Urinary bladder (tissue), 4 donors: Measurements from ENCODE around the gene CGN. TPM values are rescaled to one million over a fixed set of nuclear protein-coding genes. Genes with fewer than 3 reads are reported as not detected.
A peak's percentile ranks its signal among the peaks of the same experiment; 100 is the strongest.
"Not testable (repeated sequence)": the region's sequence is repeated elsewhere in the genome, so short reads cannot be mapped to it uniquely, and the experiment has no call there.

Experiments
- DNase-seq: peaks from one replicate; pipeline ENCODE4 v3.0.0-alpha.2; 2015; ENCODE audit errors: extremely low spot score
- H3K27ac ChIP-seq: one replicate; pipeline ENCODE4 v1.5.1; 2013; ENCODE audit warnings: low read depth, mild to moderate bottlenecking, moderate library complexity
- H3K36me3 ChIP-seq: one replicate; pipeline ENCODE4 v1.6.1; 2013; ENCODE audit warnings: mild to moderate bottlenecking, moderate library complexity; ENCODE audit not compliant: insufficient read depth
- H3K4me1 ChIP-seq: one replicate; pipeline ENCODE4 v1.6.1; 2013; ENCODE audit warnings: mild to moderate bottlenecking, moderate library complexity; ENCODE audit not compliant: insufficient read depth
- H3K4me3 ChIP-seq: one replicate; pipeline ENCODE4 v1.5.1; 2013; ENCODE audit warnings: low read depth, low read length
- WGBS: extraction: QIAGEN DNeasy Blood & Tissue Kit; methylation state at CpG from one replicate; pipeline ENCODE4 v1.1.7; 2013; 5-methylcytosine and 5-hydroxymethylcytosine counted together
- polyA plus RNA-seq: library from polyadenylated mRNA; stranded (reverse); fragments of 200-250 nt; gene quantifications from one replicate; pipeline ENCODE4 v1.2.3, GENCODE V29; 2013
- total RNA-seq: library from RNA; depleted of rRNA; stranded (reverse); fragments of >200 nt; gene quantifications from one replicate; pipeline ENCODE4 v1.2.3, GENCODE V29; 2014
- donor health status: healthy with polysubstance abuse.
- donor health status: healthy.

CGN gene
- total and polyA plus RNA-seq, 2 donors, result 5.5 to 5.9 TPM

DNA sequence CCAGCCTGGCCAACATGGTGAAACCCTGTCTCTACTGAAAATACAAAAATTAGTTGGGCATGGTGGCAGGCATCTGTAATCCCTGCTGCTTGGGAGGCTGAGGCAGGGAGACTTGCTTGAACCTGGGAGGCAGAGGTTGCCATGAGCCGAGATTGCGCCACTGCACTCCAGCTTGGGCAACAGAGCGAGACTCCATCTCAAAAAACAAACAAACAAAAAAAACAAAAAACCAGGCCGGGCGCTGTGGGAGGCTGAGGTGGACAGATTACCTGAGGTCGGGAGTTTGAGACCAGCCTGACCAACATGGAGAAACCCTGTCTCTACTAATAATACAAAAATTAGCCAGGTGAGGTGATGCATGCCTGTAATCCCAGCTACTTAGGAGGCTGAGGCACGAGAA, 11.2 kb downstream of the CGN start:
- not testable (repeated sequence) for H3K4me1 ChIP-seq, H3K4me3 ChIP-seq, H3K36me3 ChIP-seq, DNase-seq, H3K27ac ChIP-seq
- WGBS, result 93% methylated on average over 7 of the region's 7 CpGs

DNA sequence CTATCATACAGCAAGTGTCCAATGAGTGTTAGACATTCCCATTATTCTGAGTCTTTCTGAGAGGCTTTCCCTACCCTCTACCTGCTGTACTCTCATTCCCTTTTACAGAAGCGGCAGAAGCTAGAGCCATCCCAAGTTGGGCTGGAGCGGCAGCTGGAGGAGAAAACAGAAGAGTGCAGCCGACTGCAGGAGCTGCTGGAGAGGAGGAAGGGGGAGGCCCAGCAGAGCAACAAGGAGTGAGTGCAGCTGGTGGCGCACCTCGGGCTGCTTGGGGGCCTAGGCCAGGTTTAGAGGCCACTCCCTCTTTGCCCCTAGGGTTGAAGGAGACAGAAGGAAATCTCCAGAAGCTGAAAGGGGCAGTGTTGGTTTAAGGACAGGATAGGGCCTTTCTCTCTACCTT, 12.1 kb downstream of the CGN start:
- H3K27ac ChIP-seq, result no peak overlapping the region
- no peaks in the 10 kb centered on the region for H3K4me1 ChIP-seq
- peaks cover 2% of the 10 kb centered on the region for H3K36me3 ChIP-seq
- DNase-seq, result no peak
- H3K4me3 ChIP-seq, result no peak overlapping the region
- 66% methylated on average over 5 of the region's 5 CpGs for WGBS

DNA sequence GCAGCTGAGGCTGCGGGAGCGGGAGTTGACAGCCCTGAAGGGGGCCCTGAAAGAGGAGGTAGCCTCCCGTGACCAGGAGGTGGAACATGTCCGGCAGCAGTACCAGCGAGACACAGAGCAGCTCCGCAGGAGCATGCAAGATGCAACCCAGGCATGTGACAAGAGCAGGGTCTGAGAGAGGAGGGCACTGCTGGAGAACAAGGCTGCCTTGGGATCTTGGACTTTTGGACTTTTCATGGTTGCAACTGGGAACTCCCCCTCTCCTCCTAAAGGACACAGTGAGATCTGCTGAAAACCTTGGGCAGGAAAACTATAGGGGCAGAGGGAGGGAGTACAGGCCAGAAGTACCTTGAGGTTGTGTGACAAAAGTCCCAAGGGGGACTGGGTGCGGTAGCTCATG, 13.5 kb downstream of the CGN start:
- Histone ChIP-seq H3K27ac (no peak overlapping the region), H3K36me3 (peaks cover 2% of the 10 kb centered on the region), H3K4me3 (no peak overlapping the region), H3K4me1 (no peaks in the 10 kb centered on the region)
- WGBS, result 87% methylated on average over 7 of the region's 7 CpGs
- DNase-seq, result no peak

DNA sequence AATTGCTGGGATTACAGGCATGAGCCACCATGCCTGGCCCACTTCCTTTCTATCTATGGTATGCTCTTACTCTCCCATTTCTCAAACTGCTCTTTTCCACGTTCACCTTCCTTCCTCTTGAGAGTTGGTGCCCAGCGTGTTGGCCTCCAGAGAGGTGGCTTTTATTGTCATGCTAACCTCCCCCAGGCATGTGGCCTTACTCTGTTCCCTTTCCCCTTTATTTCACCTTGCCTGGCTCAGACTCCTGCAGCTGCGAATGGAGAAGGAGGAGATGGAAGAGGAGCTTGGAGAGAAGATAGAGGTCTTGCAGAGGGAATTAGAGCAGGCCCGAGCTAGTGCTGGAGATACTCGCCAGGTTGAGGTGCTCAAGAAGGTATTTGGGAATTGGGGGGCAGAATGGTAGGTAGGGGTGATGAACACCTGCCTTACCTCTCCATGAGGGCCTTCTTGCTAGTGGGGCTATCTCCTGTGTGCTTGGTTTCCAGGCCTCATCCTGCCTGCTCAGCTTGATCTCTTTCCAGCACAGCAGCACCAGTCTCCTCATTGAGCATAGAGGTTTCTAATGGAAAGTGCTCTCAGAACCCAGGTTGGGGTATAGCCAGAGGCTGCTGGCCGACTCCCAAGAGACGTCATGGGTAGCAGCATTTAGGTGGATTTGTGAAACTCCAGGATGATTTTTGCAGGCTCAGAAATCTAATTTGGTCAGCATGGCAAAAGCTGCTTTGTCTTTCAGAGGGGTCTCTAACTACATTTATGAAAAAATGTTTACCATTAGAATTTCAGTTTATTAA, 15.7 kb downstream of the CGN start:
- Histone ChIP-seq H3K27ac (no peak overlapping the region), H3K4me3 (no peak overlapping the region), H3K4me1 (no peaks in the 10 kb centered on the region), H3K36me3 (no peaks in the 10 kb centered on the region)
- WGBS, result 83% methylated on average over 7 of the region's 7 CpGs
- DNase-seq, result no peak

DNA sequence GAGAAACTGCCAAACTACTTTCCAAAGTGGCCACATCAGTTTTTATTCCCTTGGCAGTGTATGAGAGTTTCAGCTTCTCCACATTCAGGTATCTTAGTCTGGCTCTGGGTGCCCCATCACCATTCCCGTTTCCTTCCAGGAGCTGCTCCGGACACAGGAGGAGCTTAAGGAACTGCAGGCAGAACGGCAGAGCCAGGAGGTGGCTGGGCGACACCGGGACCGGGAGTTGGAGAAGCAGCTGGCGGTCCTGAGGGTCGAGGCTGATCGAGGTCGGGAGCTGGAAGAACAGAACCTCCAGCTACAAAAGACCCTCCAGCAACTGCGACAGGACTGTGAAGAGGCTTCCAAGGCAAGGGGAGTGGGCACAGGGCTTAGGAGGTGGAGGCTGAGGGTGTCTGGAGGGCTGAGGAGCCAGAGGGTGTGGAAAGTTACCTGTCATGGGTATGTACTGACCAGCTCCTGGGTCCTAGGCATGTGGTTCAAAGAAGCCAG, 18.1 kb downstream of the CGN start:
- Histone ChIP-seq H3K4me1 (no peaks in the 10 kb centered on the region), H3K4me3 (no peak overlapping the region), H3K27ac (no peak overlapping the region), H3K36me3 (no peaks in the 10 kb centered on the region)
- 89% methylated on average over 11 of the region's 11 CpGs for WGBS
- DNase-seq, result no peak

DNA sequence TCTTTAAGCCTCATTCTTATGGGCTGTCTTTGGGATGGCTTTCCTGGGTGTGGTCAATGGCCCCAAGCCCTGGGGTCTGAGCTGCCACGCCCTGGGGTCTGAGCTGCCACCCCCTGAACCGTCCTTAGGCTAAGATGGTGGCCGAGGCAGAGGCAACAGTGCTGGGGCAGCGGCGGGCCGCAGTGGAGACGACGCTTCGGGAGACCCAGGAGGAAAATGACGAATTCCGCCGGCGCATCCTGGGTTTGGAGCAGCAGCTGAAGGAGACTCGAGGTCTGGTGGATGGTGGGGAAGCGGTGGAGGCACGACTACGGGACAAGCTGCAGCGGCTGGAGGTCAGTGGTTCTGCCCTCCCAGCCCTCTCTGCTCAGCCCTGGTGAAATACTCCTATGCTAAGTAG, 18.6 kb downstream of the CGN start:
- H3K4me3 ChIP-seq, result no peak overlapping the region

DNA sequence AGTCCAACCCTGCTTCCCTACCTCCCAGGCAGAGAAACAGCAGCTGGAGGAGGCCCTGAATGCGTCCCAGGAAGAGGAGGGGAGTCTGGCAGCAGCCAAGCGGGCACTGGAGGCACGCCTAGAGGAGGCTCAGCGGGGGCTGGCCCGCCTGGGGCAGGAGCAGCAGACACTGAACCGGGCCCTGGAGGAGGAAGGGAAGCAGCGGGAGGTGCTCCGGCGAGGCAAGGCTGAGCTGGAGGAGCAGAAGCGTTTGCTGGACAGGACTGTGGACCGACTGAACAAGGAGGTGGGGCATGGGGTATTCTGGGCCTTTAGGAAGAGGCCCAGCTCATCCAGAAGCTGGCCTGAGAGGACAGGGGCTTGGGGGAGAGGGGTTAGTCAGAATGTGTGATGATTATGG, 19.3 kb downstream of the CGN start:
- WGBS, result 78% methylated on average over 11 of the region's 11 CpGs
- Histone ChIP-seq H3K4me3 (no peak overlapping the region), H3K4me1 (no peaks in the 10 kb centered on the region), H3K27ac (no peak overlapping the region), H3K36me3 (no peaks in the 10 kb centered on the region)
- no peak for DNase-seq

More for the DNA sequence above, 18.6 kb downstream of the CGN start:
- H3K36me3 ChIP-seq, result no peaks in the 10 kb centered on the region
- no peak for DNase-seq
- WGBS, result 93% methylated on average over 18 of the region's 18 CpGs
- no peaks in the 10 kb centered on the region for H3K4me1 ChIP-seq
- H3K27ac ChIP-seq, result no peak overlapping the region

DNA sequence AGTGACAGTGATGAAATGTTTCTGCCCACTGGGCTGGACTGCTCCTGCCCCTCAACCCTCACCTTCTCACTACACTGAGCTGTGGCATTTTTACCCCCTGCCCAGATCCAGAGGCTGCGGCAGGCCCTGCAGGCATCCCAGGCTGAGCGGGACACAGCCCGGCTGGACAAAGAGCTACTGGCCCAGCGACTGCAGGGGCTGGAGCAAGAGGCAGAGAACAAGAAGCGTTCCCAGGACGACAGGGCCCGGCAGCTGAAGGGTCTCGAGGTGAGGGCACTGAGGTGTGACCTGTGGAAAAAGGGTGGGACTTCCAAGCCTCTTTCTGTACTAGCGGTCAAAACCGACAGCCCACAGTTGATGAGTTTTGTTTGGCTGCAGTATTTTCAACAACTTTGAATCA, 22.7 kb downstream of the CGN start:
- no peak overlapping the region for H3K4me3 ChIP-seq
- H3K36me3 ChIP-seq, result no peaks in the 10 kb centered on the region
- H3K4me1 ChIP-seq, result no peaks in the 10 kb centered on the region
- no peak for DNase-seq
- 85% methylated on average over 10 of the region's 10 CpGs for WGBS
- no peak overlapping the region for H3K27ac ChIP-seq

DNA sequence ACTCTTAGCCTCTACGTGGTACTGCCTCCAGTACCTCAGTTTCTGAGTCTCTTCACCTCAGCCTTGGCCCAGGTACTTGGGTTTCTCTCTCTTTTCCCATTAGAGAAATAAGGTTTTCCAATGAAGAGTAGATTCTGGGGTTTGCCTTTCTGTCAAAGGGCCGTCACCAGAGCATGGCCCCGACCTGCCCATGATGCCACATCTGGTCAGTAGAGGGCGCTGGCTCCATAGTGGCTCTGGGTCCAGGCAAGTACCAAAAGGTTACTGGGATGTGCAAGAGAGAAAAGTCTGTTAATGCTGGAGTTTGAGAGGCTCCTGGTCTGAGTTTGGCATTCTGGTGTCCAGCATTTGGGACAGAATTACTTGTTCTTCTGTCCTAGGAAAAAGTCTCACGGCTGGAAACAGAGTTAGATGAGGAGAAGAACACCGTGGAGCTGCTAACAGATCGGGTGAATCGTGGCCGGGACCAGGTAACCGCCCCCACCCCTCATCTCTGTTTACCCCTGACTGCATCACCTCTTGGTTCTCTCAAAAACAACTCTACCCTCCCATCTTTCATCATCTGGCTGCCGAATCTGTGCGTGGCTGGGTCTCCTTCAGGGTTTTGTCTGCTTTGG, 23.6 kb downstream of the CGN start:
- Histone ChIP-seq H3K27ac (no peak overlapping the region), H3K4me3 (no peak overlapping the region), H3K36me3 (no peaks in the 10 kb centered on the region), H3K4me1 (no peaks in the 10 kb centered on the region)
- 60% methylated on average over 12 of the region's 12 CpGs for WGBS
- no peak for DNase-seq

DNA sequence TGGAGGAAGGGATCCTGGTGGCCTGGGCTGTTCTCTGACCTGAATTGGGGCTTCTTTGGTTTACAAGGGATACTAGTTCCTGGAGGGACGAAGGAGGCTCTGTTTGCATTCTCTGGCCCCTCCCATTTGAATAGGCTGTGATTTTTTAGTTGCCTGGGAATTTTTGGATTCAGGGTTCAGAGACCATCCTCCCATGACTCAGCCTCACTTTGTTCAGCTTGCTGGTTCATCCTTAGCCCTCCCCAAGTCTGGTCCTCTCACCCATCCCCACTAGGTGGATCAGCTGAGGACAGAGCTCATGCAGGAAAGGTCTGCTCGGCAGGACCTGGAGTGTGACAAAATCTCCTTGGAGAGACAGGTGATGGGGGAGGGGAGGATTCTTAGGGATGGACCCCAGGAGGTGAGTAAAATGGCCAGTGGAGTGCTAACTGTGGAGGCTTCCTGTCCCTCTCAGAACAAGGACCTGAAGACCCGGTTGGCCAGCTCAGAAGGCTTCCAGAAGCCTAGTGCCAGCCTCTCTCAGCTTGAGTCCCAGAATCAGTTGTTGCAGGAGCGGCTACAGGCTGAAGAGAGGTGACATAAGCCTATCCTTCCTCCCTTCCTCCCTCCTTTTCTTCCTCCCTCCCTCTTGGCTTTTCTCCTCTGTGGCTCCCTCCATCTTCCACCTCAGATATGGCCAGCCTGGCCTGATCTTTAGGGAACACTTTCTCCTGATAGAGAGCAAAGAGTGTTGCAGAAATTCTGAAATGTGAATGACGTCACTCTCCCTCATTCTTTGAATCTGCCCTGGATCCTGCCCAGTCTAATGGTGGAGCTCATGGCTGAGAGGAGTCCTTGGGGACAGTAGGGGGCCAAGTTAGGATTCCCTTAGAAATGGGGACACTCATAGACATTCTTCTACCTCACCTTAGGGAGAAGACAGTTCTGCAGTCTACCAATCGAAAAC, 24.4 kb downstream of the CGN start:
- no peaks in the 10 kb centered on the region for H3K4me1 ChIP-seq
- no peak overlapping the region for H3K4me3 ChIP-seq
- H3K27ac ChIP-seq, result no peak overlapping the region
- WGBS, result 87% methylated on average over 6 of the region's 6 CpGs
- no peak for DNase-seq
- H3K36me3 ChIP-seq, result no peaks in the 10 kb centered on the region

DNA sequence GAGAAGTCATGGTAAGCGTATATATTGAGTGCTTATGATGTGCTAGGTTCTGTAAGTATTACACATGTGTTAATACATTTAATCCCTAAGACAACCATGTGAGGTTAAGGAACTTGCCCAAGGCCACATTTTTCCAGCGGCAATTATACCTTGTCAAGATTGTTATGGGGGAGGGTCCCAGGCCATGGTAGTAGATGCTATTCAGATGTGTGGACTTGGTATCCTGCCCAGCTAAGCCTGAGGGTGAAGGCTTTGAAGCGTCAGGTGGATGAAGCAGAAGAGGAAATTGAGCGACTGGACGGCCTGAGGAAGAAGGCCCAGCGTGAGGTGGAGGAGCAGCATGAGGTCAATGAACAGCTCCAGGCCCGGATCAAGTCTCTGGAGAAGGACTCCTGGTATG, 25.3 kb downstream of the CGN start:
- Histone ChIP-seq H3K4me3 (no peak overlapping the region), H3K36me3 (no peaks in the 10 kb centered on the region), H3K4me1 (no peaks in the 10 kb centered on the region), H3K27ac (no peak overlapping the region)
- DNase-seq, result no peak
- 95% methylated on average over 7 of the region's 7 CpGs for WGBS

DNA sequence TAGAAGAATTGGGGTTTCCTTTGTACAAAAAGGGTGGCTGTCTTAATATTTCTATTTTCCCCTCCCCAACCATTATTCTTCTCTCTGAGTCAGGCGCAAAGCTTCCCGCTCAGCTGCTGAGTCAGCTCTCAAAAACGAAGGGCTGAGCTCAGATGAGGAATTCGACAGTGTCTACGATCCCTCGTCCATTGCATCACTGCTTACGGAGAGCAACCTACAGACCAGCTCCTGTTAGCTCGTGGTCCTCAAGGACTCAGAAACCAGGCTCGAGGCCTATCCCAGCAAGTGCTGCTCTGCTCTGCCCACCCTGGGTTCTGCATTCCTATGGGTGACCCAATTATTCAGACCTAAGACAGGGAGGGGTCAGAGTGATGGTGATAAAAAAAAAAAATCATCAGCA, 25.9 kb downstream of the CGN start:
- H3K36me3 ChIP-seq, result no peaks in the 10 kb centered on the region
- WGBS, result 87% methylated on average over 9 of the region's 9 CpGs
- no peaks in the 10 kb centered on the region for H3K4me1 ChIP-seq
- DNase-seq, result no peak
- no peak overlapping the region for H3K27ac ChIP-seq
- no peak overlapping the region for H3K4me3 ChIP-seq

DNA sequence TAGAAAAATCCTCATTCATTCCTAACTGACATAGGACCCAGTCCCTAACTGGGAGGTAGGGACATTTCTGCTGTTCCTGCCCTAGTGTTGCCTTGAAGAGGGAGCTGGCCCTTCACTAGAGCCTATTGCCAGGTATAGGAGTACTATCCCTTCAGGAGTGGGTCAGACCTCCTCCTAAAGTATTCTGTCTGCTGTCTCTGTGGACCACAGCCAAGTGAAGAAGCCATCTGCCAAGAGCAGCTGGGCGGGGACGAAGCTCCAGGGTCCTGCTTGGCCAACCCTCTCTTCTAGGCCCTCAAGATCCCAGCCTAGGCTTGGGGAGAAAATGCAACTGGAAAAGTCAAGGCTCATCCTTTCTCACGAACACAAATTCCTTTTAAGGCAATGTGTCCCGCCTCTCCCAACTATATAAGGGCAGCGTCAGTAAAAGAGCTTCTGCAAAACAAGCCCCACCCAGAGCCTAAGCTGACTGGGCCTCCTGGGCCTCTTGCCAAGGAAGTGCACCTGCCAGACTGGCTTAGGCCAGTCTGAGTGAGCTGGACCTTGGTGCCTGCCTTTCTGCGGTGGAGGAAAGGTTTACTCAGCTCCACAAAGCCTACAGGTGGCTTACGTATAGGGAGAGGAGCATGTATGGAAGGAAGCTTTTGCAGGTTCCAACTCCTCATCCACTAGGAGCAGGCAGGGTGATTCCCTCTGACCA, 28.3 kb downstream of the CGN start:
- no peaks in the 10 kb centered on the region for H3K36me3 ChIP-seq
- 13% methylated on average over 7 of the region's 7 CpGs for WGBS
- peaks cover 4% of the 10 kb centered on the region for H3K4me1 ChIP-seq
- peak overlapping the region; percentile 68 for H3K27ac ChIP-seq
- H3K4me3 ChIP-seq, result no peak overlapping the region
- DNase-seq, result peak; percentile 84
